ENCODE results near the gene AFG1L.

GRCh38 chr6:108566406-108566805 is 271.6 kb downstream of the AFG1L start:
- TF ChIP-seq POLR2A (IDR thresholded peaks at IDR 0.05) = no peak
- TF ChIP-seq, protein P1, sequence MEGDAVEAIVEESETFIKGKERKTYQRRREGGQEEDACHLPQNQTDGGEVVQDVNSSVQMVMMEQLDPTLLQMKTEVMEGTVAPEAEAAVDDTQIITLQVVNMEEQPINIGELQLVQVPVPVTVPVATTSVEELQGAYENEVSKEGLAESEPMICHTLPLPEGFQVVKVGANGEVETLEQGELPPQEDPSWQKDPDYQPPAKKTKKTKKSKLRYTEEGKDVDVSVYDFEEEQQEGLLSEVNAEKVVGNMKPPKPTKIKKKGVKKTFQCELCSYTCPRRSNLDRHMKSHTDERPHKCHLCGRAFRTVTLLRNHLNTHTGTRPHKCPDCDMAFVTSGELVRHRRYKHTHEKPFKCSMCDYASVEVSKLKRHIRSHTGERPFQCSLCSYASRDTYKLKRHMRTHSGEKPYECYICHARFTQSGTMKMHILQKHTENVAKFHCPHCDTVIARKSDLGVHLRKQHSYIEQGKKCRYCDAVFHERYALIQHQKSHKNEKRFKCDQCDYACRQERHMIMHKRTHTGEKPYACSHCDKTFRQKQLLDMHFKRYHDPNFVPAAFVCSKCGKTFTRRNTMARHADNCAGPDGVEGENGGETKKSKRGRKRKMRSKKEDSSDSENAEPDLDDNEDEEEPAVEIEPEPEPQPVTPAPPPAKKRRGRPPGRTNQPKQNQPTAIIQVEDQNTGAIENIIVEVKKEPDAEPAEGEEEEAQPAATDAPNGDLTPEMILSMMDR (IDR thresholded peaks at IDR 0.05) = no peak
